HL-60 (cell line): ENCODE data around the gene NMNAT2.

Source experiments
- CTCF ChIP-seq: IDR thresholded peaks from one replicate; pipeline ENCODE4 v1.5.1; 2011; ENCODE audit warnings: low read length, control low read depth, inconsistent platforms; ENCODE audit not compliant: insufficient read depth
- GABPA ChIP-seq: IDR thresholded peaks from 2 replicates; pipeline ENCODE4 v1.6.1; 2012; ENCODE audit warnings: low read depth
- POLR2AphosphoS5 ChIP-seq: IDR thresholded peaks from 2 replicates; pipeline ENCODE4 v1.6.1; 2012; ENCODE audit warnings: low read depth

- TF ChIP-seq CTCF (no peak), POLR2AphosphoS5 (no peak), GABPA (no peak)
Observed at GRCh38 chr1:183285256-183285655, 132.9 kb downstream of the NMNAT2 start.
